Osteoblast (primary cell): ENCODE measurements around the gene COL4A1. TPM values are rescaled to one million over a fixed set of nuclear protein-coding genes. Genes with fewer than 3 reads are reported as not detected.

ENCODE experiments used
- DNase-seq: peaks from one replicate; pipeline ENCODE4 v3.0.0; 2011; ENCODE audit warnings: low spot score, mixed read lengths; ENCODE audit not compliant: insufficient read length; ENCODE audit errors: missing footprints
- H2AFZ ChIP-seq: 2 replicates; pipeline ENCODE4 v1.6.0; 2011; ENCODE audit warnings: mild to moderate bottlenecking, low read length
- H3K27ac ChIP-seq: 2 replicates; pipeline ENCODE4 v1.5.1; 2011; ENCODE audit warnings: mild to moderate bottlenecking, low read depth, low read length, moderate library complexity
- H3K27me3 ChIP-seq: 2 replicates; pipeline ENCODE4 v1.6.0; 2012; ENCODE audit warnings: mild to moderate bottlenecking, control low read depth, inconsistent platforms, low read length, moderate library complexity; ENCODE audit not compliant: insufficient read depth
- H3K36me3 ChIP-seq: 2 replicates; pipeline ENCODE4 v1.5.1; 2011; ENCODE audit warnings: mild to moderate bottlenecking, low read length, control low read depth, moderate library complexity; ENCODE audit not compliant: insufficient read depth
- H3K4me1 ChIP-seq: 2 replicates; pipeline ENCODE4 v1.5.1; 2011; ENCODE audit warnings: mild to moderate bottlenecking, low read length, control low read depth, moderate library complexity; ENCODE audit not compliant: insufficient read depth
- H3K4me2 ChIP-seq: 2 replicates; pipeline ENCODE4 v1.6.0; 2011; ENCODE audit warnings: mild to moderate bottlenecking, low read length; ENCODE audit not compliant: insufficient read depth
- H3K4me3 ChIP-seq: fragments of 200-600 bp; sonication (generic); 3 replicates; pipeline ENCODE4 v1.5.1; 2012; ENCODE audit warnings: mild to moderate bottlenecking, low read length, inconsistent platforms; ENCODE audit not compliant: insufficient read depth
- H3K79me2 ChIP-seq: 2 replicates; pipeline ENCODE4 v1.6.0; 2012; ENCODE audit warnings: mild to moderate bottlenecking, low read length, control low read depth, inconsistent platforms; ENCODE audit not compliant: insufficient read depth
- H3K9me3 ChIP-seq: 2 replicates; pipeline ENCODE4 v1.5.1; 2011; ENCODE audit warnings: low read depth, low read length, control low read depth
- H4K20me1 ChIP-seq: 2 replicates; pipeline ENCODE4 v1.6.0; 2012; ENCODE audit warnings: mild to moderate bottlenecking, low read length, control low read depth; ENCODE audit not compliant: insufficient read depth
- CTCF ChIP-seq: IDR thresholded peaks from 2 replicates; pipeline ENCODE4 v1.5.1; 2011; ENCODE audit warnings: mild to moderate bottlenecking, low read depth, low read length, moderate library complexity; ENCODE audit errors: extremely low read depth
- total RNA-seq: library from RNA; depleted of rRNA; stranded (reverse); fragments of >200 nt; gene quantifications from 2 replicates; pipeline ENCODE4 v1.2.3, GENCODE V29; 2012

Gene COL4A1
- total RNA-seq, 1 donor = 412 TPM

GRCh38 chr13:110225609-110226574, 81.1 kb downstream of the COL4A1 start:
- no peak for TF ChIP-seq CTCF
- H3K4me3 ChIP-seq = no peak overlapping the region
- no peak overlapping the region for H3K27ac ChIP-seq
- H3K79me2 ChIP-seq = peaks cover 18% of the 10 kb centered on the region
- H3K9me3 ChIP-seq = no peaks in the 10 kb centered on the region
- peaks cover 5% of the 10 kb centered on the region for H3K36me3 ChIP-seq
- H3K4me1 ChIP-seq = no peaks in the 10 kb centered on the region
- no peak overlapping the region for H3K4me2 ChIP-seq
- H4K20me1 ChIP-seq = no peaks in the 10 kb centered on the region
- H2AFZ ChIP-seq = no peak overlapping the region
- DNase-seq = no peak
- no peaks in the 10 kb centered on the region for H3K27me3 ChIP-seq

- Histone ChIP-seq H3K9me3 (no peaks in the 10 kb centered on the region), H3K36me3 (peaks cover 5% of the 10 kb centered on the region), H2AFZ (no peak overlapping the region), H3K79me2 (peaks cover 13% of the 10 kb centered on the region), H3K27ac (no peak overlapping the region), H3K4me3 (no peak overlapping the region), H3K27me3 (no peaks in the 10 kb centered on the region), H3K4me2 (no peak overlapping the region), H4K20me1 (no peaks in the 10 kb centered on the region), H3K4me1 (no peaks in the 10 kb centered on the region)
- no peak for TF ChIP-seq CTCF
- DNase-seq = no peak
These were observed 82.0 kb downstream of the COL4A1 start for GRCh38 chr13:110225003-110225402.

GRCh38 chr13:110224519-110224918, 82.4 kb downstream of the COL4A1 start:
- H3K79me2 ChIP-seq = peaks cover 10% of the 10 kb centered on the region
- H4K20me1 ChIP-seq = no peaks in the 10 kb centered on the region
- no peak overlapping the region for H3K4me3 ChIP-seq
- DNase-seq = no peak
- no peak overlapping the region for H2AFZ ChIP-seq
- no peak overlapping the region for H3K4me2 ChIP-seq
- H3K4me1 ChIP-seq = no peaks in the 10 kb centered on the region
- TF ChIP-seq CTCF = no peak
- no peaks in the 10 kb centered on the region for H3K9me3 ChIP-seq
- H3K36me3 ChIP-seq = peaks cover 5% of the 10 kb centered on the region
- H3K27ac ChIP-seq = no peak overlapping the region
- H3K27me3 ChIP-seq = no peaks in the 10 kb centered on the region

GRCh38 chr13:110221406-110222117, 85.4 kb downstream of the COL4A1 start:
- Histone ChIP-seq H3K27ac (peak overlapping the region; percentile 52), H3K36me3 (peaks cover 10% of the 10 kb centered on the region), H3K27me3 (no peaks in the 10 kb centered on the region), H3K4me3 (no peak overlapping the region), H2AFZ (peak overlapping the region; percentile 36), H3K9me3 (no peaks in the 10 kb centered on the region), H3K4me1 (peaks cover 13% of the 10 kb centered on the region), H3K4me2 (no peak overlapping the region), H3K79me2 (peaks cover 21% of the 10 kb centered on the region), H4K20me1 (peaks cover 15% of the 10 kb centered on the region)
- no peak for DNase-seq
- no peak for TF ChIP-seq CTCF
